NCI-H2196 treated with DMSO at 0.1 percent for 48 hours (cell line): ENCODE measurements around the gene ZNF341.
"Not testable (repeated sequence)": the region's sequence is repeated elsewhere in the genome, so short reads cannot be mapped to it uniquely, and the experiment has no call there.

Source experiments
- DNase-seq: peaks from one replicate; lab custom pipeline; 2025; ENCODE audit not compliant: unreplicated experiment; lab: John Stamatoyannopoulos, UW

Gene ZNF341

DNA sequence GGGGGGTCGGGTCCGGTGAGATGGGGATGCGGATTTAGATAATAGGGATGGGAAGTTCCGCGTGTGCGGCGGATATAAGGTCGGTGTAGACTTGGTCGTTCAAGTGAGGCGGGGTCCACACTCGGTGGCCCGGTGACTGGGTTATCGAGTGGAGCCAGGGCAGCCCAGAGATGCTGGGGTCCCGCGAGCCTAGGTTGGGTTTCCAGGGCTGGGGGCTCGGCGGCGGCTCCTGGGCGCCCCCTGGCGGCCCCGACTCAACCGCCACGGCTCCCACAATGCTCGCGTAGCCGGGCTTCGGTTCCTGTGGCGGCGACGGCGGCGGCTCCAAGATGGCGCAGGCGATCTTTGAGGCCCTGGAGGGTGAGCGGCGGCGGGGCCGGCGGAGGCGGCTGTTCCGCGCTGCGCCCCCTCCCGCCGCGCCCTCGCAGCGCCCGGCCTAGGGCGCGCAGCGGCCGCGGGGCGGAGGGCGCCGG, at the start of gene ZNF341:
TSS of gene ZNF341 (plus strand) at position 304 of the 473 bp plus-strand sequence. CDS start at position 330, 26 bp downstream.
- no peak for DNase-seq

DNA sequence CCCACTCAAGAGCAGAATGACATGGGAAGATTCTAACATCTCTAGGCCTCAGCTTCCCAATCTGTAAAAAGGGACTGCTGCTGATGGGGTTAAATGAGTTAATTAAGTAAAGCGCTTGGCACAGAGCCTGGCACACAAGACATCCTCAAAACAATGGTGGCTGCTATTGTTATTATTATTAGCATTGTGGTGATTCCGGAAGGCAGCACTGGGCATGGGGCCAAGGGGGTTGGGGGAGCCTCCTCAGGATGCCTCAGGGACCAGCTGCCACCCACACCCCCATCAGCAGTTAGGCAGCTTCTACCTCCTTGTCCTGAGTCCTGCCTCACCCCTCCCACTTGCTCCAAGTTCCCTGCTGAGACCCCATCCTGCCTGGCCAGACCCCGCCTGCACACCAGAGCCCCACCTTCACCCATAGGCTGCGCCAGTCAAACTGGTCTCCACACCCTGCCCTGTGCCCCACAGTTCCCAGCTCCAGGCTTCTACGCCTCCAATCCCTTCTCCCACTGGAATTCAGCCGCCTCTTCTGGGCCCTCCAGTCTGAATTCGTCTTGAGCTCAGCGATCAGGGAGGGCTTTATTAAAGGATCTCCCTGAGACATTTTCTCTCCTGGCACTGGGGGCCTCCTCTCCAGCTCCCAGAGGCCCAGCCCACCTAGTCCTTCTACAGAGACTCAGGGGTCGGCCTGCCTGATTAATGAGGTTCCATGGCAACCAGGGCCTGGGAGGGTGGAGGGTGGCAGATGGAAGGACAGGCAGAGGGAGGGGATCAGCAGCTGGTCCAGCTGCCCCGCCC, 47.1 kb upstream of the ZNF341 start:
- DNase-seq: no peak

DNA sequence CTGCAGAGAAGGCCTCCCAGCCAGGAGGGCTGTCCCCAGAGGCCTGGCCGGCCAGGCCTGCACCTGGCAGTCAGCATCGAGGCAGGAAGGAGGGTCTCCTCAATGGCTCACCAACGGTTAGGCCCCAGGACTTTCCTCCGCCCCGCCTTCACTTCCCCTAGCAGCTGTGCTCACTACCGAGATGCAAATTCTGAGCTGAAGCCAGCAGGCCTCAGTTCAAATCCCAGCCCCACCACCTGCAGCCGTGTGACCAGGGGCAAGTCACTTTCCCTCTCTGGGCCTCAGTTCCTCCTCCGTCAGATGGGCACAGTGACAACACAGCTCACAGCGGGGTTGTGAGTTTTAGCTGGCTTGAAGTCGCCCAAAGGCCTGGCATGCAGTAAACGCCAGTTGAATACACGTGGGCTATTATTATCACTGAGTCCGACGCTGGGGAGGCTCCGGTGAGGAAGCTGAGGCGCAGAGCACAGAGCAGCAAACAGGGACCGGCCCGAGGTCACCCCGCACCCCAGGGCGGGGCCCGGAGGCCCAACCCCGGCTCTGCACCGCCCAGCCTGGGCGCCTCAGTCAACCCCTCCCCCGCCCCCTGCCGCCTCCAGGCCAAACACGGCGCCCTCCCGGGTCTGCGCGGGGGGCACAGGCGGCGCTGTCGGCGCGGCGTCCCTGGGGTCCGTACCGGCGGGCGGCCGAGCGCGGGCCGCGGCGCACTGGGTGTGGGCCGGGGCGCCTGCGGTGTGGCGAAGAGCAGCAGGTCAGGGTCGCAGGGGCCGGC, 46.3 kb upstream of the ZNF341 start:
- peak; percentile 19 for DNase-seq

GRCh38 chr20:33686100-33686983, 45.5 kb upstream of the ZNF341 start, which contains the start of gene E2F1:
Gene E2F1, minus strand, starts transcription at chr20:33686385. Its CDS starts 121 bp downstream, at chr20:33686264.
- DNase-seq: peak; percentile 95

GRCh38 chr20:33686984-33687366, 44.8 kb upstream of the ZNF341 start:
- no peak for DNase-seq

- no peak for DNase-seq
These were observed 44.4 kb upstream of the ZNF341 start for GRCh38 chr20:33687370-33687915.

DNA sequence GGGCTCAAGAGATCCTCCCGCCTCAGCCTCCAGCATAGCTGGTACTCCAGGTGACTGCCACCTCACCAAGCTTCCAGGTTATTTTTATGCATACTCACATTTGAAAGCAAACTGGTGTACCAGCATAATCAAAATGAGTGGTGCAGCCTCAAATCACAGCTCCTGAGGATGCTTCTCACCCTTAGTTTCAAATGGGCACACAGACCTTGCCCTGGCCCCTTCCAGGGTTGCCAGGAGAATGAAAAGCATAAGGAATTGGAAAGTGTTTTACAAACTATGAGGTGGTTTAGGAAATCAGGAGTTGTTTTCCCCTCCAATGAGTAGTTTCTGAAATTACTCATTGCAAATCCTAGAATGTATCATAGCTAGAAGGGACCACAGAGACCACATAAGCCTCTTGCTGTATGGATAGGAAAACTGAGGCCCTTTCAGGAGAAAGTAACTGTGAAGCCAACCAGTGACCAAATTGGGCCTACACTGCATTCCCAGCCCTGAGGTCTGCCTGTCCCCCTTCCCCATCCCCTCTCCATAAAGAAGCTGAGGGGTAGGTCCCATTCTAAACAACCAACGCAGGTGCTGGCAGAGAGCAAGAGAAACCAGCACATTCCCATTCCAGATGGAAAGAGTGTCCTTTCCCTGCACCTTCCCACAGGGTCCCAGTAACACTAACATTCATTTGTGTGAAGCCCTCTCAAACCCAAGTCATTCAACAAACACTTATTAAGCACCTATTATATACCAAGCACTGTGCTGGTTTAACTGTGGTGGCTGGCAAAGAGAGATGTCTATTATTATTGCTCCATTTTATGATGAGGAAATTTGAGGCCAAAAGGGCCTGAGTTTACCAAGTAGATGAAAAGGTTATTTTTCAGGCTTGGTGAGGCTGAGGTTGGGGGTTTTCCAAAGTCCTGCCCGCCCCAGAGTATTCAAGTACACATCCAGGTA, 43.5 kb upstream of the ZNF341 start:
- no peak for DNase-seq

DNA sequence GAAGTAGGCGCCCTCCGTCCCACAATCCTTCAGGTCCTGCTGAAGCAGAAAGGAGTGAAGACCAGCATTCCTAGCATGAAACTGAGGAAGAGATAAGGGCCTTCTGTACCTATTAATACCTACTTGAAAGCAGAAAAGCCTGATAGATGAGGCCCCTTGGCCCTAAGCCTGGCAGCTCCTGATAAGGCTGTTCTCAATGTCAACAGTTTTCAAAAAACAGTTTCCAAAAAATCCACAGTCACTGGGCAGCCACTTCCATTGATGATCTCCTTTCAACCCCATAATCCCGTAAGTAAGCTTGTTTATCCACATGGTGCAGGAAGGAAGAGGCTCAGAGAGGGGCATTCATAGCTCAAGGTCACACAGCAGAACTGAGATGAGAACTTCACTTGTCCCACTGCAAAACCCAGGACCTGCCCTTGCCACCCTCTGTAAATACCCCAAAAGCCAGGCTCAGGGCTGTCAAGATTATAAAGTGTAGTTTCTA, 42.8 kb upstream of the ZNF341 start:
- DNase-seq: no peak

DNA sequence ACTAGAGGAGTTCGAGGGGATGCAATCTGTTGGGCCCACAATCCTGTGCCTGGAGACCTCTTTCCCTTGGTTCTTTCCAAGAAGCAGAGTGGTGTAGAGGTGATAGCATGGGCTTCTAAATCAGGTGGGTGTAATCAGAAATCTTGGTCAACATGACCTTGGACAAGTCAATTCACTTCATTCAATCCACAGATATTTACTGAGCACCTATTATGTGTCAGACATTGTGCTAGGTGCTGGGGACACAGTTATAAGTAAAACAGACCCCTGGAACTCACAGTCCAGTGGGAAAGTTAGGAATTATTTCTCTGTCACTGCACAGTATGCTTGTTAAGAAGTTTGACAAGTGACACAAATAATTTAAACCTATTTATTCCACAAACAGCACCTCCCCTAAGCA, 42.3 kb upstream of the ZNF341 start:
- DNase-seq: no peak

DNA sequence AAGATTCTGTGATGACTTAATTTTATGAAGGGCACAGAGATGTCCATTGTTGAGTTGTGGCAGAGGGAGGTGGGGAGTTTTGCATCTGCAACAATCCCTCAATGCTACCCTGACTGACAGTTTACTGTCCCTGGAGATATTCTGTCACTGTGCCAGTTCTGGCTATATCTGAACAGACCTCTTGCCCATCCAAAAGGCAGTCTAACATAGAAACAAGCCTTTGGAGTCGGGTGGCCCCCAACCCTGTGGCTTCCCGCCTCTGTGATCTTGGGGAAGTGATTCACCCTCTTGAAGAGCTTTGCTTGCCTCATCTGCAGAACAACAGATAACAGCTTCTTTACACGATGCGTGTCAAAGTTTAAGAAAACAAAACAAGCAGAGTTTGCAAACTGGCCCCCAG, 41.8 kb upstream of the ZNF341 start:
- DNase-seq: no peak

- no peak for DNase-seq
These were observed 38.5 kb upstream of the ZNF341 start for GRCh38 chr20:33693289-33693688.

- no peak for DNase-seq
These were observed 37.8 kb upstream of the ZNF341 start for GRCh38 chr20:33693741-33694638.

DNA sequence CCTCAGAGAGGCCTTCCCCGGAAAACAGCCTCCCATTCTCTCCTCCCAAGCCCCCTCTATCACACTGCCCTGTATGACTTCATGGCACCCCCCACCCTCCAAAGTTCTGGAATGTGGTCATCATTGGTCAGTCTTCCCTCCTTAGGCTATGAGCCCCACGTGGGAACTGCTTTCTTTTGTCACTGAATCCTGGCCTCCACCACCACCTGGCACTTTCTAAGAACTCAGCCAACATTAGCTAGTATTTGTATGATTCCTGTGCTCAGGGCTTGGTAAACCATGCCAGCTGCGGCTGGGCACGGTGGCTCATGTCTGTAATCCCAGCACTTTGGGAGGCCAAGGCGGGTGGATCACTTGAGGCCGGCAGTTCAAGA, 37.2 kb upstream of the ZNF341 start:
- no peak for DNase-seq

GRCh38 chr20:33696448-33696847, 35.3 kb upstream of the ZNF341 start:
- no peak for DNase-seq

- no peak for DNase-seq
These were observed 34.7 kb upstream of the ZNF341 start for GRCh38 chr20:33697129-33697528.

DNA sequence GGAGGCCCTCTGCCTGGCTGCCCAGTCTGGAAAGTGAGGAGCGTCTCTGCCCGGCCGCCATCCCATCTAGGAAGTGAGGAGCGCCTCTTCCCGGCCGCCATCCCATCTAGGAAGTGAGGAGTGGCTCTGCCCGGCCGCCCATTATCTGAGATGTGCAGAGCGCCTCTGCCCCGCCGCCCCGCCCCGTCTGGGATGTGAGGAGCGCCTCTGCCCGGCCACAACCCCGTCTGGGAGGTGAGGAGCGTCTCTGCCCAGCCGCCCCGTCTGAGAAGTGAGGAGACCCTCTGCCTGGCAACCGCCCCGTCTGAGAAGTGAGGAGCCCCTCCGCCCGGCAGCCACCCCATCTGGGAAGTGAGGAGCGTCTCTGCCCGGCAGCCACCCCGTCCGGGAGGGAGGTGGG, 32.8 kb upstream of the ZNF341 start:
- not testable (repeated sequence) for DNase-seq

DNA sequence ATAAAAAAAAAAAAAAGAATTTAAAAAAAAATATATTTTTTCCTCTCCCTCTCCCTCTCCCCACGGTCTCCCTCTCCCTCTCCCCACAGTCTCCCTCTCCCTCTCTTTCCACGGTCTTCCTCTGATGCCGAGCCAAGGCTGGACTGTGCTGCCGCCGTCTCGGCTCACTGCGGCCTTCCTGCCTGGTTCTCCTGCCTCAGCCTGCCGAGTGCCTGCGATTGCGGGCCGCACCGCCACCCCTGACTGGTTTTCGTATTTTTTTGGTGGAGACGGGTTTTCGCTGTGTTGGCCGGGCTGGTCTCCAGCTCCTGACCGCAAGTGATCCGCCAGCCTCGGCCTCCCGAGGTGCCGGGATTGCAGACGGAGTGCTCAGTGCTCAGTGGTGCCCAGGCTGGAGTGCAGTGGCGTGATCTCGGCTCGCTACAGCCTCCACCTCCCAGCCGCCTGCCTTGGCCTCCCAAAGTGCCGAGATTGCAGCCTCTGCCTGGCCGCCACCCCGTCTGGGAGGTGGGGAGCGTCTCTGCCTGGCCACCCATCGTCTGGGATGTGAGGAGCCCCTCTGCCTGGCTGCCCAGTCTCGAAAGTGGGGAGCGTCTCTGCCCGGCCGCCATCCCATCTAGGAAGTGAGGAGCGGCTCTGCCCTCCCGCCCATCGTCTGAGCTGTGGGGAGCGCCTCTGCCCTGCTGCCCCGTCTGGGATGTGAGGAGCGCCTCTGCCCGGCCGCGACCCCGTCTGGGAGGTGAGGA, 30.9 kb upstream of the ZNF341 start:
- not testable (repeated sequence) for DNase-seq
